GM12872 (cell line): ENCODE results near the gene FIBP.

Experiments
- CTCF ChIP-seq: IDR thresholded peaks from 3 replicates; pipeline ENCODE4 v1.5.1; 2011; ENCODE audit warnings: low read depth, mild to moderate bottlenecking, low read length, moderate library complexity; ENCODE audit not compliant: insufficient read depth

Gene FIBP

GRCh38 chr11:65844231-65844872 is 43.9 kb downstream of the FIBP start:
- no peak for TF ChIP-seq CTCF

- TF ChIP-seq CTCF = no peak
These were observed 44.5 kb downstream of the FIBP start for GRCh38 chr11:65843811-65844210.

GRCh38 chr11:65842144-65842543 is 46.1 kb downstream of the FIBP start:
- no peak for TF ChIP-seq CTCF

- no peak for TF ChIP-seq CTCF
These were observed 54.1 kb downstream of the FIBP start for GRCh38 chr11:65834202-65834601.
